ENCODE data around the gene EMP3.

The EMP3 gene

DNA sequence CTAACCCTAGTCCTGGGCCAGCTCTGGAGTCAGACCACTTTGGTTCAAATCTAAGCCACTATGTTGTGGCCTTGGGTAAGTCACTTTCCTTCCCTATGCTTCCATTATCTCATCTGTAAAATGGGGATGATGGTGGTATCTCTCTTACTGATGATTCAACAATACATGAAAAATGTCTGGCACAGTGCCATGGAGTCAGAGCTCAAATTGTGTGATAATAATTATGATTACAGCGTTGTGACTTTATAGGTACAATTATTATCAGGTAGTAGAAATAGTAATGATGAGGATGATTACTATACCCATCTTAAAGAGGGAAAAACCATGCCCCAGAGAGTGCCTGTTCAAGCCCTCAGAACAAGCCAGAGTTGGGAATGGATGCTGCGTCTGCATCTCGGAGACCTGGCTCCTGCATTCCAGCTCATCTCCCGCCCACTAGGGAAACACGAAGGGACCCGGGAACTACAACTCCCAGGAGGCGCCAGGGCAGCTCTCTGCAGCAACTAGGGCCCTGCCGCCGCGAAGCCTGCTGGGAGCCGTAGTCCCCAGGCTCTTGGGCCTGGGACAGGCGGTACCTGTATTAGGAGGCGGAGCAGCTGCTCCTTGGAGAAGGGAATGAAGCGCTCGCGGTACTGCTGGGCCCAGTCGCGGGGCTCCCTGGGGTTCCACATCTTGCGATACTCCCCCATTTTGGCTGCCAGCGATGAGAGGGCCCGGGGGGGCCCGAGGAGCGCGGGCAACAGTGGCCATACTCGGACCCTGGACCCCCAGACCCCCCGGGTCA, 37.6 kb downstream of the EMP3 start:
- Histone ChIP-seq H3K36me3 (ENCODE audit: control insufficient read depth in 2 of 2, insufficient read depth in 2 of 2, low read length in 2 of 2) (no peaks in the 10 kb centered on the region), H3K9me3 (ENCODE audit: control insufficient read depth in 2 of 2, low read length in 2 of 2) (no peaks in the 10 kb centered on the region), H3K27ac (ENCODE audit: low read depth in 2 of 2, low read length in 2 of 2) (peak overlapping the region; percentile 93 to 99), H3K27me3 (ENCODE audit: control insufficient read depth in 2 of 2, insufficient read depth in 2 of 2, low read length in 2 of 2) (no peaks in the 10 kb centered on the region), H3K9ac (ENCODE audit: low read depth in 1 of 2, low read length in 2 of 2) (peak overlapping the region; percentile 86 to 88), H3K4me3 (ENCODE audit: low read length in 2 of 2) (peak overlapping the region; percentile 71 to 83), H3K4me1 (ENCODE audit: control insufficient read depth in 2 of 2, insufficient read depth in 2 of 2, low read length in 2 of 2) (peaks cover 14 to 18% of the 10 kb centered on the region in 2 donors)

DNA sequence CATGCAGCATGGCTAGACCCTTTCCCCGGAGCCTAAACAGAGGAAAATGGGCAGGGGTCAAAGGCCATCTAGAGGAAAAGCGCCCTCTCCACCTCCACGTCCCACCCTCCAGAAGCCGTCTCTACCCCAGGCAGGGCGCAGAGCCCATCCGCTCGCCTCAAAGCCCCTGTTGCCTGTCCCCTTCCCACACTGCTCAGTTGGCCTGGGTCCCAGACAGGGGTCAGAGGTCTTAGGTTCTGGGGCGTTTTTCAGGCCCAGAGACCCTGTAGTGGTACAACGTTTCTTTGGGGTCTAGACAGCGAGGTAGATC, 38.1 kb downstream of the EMP3 start:
- H3K36me3 ChIP-seq (ENCODE audit: control insufficient read depth in 2 of 2, insufficient read depth in 2 of 2, low read length in 2 of 2), result no peaks in the 10 kb centered on the region
- H3K4me3 ChIP-seq (ENCODE audit: low read length in 2 of 2), result peak overlapping the region; percentile 71 to 83
- no peaks in the 10 kb centered on the region for H3K9me3 ChIP-seq (ENCODE audit: control insufficient read depth in 2 of 2, low read length in 2 of 2)
- peak overlapping the region; percentile 86 to 88 for H3K9ac ChIP-seq (ENCODE audit: low read depth in 1 of 2, low read length in 2 of 2)
- H3K4me1 ChIP-seq (ENCODE audit: control insufficient read depth in 2 of 2, insufficient read depth in 2 of 2, low read length in 2 of 2), result peaks cover 17 to 22% of the 10 kb centered on the region in 2 donors
- H3K27ac ChIP-seq (ENCODE audit: low read depth in 2 of 2, low read length in 2 of 2), result peak overlapping the region; percentile 93 to 99
- no peaks in the 10 kb centered on the region for H3K27me3 ChIP-seq (ENCODE audit: control insufficient read depth in 2 of 2, insufficient read depth in 2 of 2, low read length in 2 of 2)

- H3K36me3 ChIP-seq (ENCODE audit: control insufficient read depth in 2 of 2, insufficient read depth in 2 of 2, low read length in 2 of 2), result no peaks in the 10 kb centered on the region
- no peaks in the 10 kb centered on the region for H3K9me3 ChIP-seq (ENCODE audit: control insufficient read depth in 2 of 2, low read length in 2 of 2)
- peak within 1 kb of the TSS; percentile 86 to 88 for H3K9ac ChIP-seq (ENCODE audit: low read depth in 1 of 2, low read length in 2 of 2)
- H3K4me1 ChIP-seq (ENCODE audit: control insufficient read depth in 2 of 2, insufficient read depth in 2 of 2, low read length in 2 of 2), result peaks cover 21 to 26% of the 10 kb centered on the region in 2 donors
- H3K27ac ChIP-seq (ENCODE audit: low read depth in 2 of 2, low read length in 2 of 2), result peak within 1 kb of the TSS; percentile 93 to 99
- no peaks in the 10 kb centered on the region for H3K27me3 ChIP-seq (ENCODE audit: control insufficient read depth in 2 of 2, insufficient read depth in 2 of 2, low read length in 2 of 2)
- peak within 1 kb of the TSS; percentile 71 to 83 for H3K4me3 ChIP-seq (ENCODE audit: low read length in 2 of 2)
Observed at GRCh38 chr19:48363810-48364597, 38.7 kb downstream of the EMP3 start, which contains the start of the genes SYNGR4 and TMEM143. Gene SYNGR4, plus strand, starts transcription at chr19:48364367. Its CDS starts 1,476 bp downstream, at chr19:48365843. Gene TMEM143, minus strand, starts transcription at chr19:48363940. Its CDS starts 20 bp downstream, at chr19:48363920.

DNA sequence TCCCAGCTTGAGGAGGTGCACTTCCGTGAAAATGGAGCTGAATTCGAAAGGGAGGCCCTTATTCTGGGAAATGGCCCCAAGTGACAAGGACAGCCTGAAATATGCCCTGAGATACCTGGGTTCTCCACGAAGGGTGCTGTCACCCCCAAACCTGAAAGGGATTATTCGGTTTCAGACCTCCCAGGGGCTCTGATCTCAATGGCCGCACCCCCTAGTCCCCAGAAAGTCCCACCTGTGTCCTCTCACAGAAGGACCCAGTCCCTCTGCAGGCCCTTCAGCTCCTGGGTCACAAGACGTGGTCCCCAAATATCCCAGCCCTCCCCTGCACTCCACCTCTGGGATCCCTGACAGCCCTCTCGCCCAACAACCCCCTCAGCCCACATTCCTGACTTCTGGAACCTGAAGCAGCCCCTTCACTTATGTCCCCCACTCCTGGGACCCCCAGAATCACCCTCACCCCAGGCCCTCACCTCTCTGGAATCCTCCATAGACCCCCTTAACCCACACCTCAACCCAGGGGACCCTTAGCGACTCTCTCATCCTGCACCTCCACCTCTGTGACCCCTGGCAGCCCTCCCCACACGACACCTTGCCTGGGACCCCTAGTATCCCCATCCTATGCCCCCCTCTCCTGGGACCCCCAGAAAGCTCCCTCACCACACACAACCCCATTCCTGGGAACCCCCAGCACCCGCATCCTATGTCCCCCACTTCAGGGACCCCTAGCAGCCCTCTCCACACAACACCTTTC, 39.4 kb downstream of the EMP3 start:
- peak overlapping the region; percentile 76 to 86 for H3K9ac ChIP-seq (ENCODE audit: low read depth in 1 of 2, low read length in 2 of 2)
- no peaks in the 10 kb centered on the region for H3K36me3 ChIP-seq (ENCODE audit: control insufficient read depth in 2 of 2, insufficient read depth in 2 of 2, low read length in 2 of 2)
- no peaks in the 10 kb centered on the region for H3K9me3 ChIP-seq (ENCODE audit: control insufficient read depth in 2 of 2, low read length in 2 of 2)
- peak overlapping the region; percentile 71 to 83 for H3K4me3 ChIP-seq (ENCODE audit: low read length in 2 of 2)
- H3K27me3 ChIP-seq (ENCODE audit: control insufficient read depth in 2 of 2, insufficient read depth in 2 of 2, low read length in 2 of 2), result no peaks in the 10 kb centered on the region
- H3K27ac ChIP-seq (ENCODE audit: low read depth in 2 of 2, low read length in 2 of 2), result peak overlapping the region; percentile 93 to 99
- peaks cover 28 to 32% of the 10 kb centered on the region in 2 donors for H3K4me1 ChIP-seq (ENCODE audit: control insufficient read depth in 2 of 2, insufficient read depth in 2 of 2, low read length in 2 of 2)

- Histone ChIP-seq H3K27me3 (ENCODE audit: control insufficient read depth in 2 of 2, insufficient read depth in 2 of 2, low read length in 2 of 2) (no peaks in the 10 kb centered on the region), H3K36me3 (ENCODE audit: control insufficient read depth in 2 of 2, insufficient read depth in 2 of 2, low read length in 2 of 2) (no peaks in the 10 kb centered on the region), H3K9ac (ENCODE audit: low read depth in 1 of 2, low read length in 2 of 2) (no peak overlapping the region), H3K9me3 (ENCODE audit: control insufficient read depth in 2 of 2, low read length in 2 of 2) (no peaks in the 10 kb centered on the region), H3K4me3 (ENCODE audit: low read length in 2 of 2) (no peak overlapping the region), H3K27ac (ENCODE audit: low read depth in 2 of 2, low read length in 2 of 2) (no peak overlapping the region), H3K4me1 (ENCODE audit: control insufficient read depth in 2 of 2, insufficient read depth in 2 of 2, low read length in 2 of 2) (peaks cover 29 to 34% of the 10 kb centered on the region in 2 donors)
Observed at GRCh38 chr19:48365602-48366001, 40.2 kb downstream of the EMP3 start.

DNA sequence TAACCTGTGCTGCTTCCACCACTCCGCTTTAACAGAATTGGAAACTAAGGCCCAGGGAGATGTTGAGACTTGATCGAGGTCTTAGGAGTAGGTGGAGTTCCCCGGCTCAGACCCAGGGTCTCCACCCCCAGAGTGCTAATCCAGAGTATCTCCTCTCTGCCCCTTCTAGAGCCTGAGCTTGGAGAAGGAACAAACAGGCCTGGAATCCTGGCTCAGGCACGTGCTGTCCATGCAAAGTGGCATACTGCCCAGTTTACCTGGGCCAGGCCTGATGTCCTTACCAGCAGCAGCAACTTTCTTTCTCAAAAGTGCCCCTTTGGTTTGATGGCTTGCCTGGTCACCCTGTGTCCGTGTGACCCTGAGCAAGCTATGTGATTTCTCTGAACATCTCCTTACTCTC, 42.5 kb downstream of the EMP3 start:
- no peak overlapping the region for H3K4me3 ChIP-seq (ENCODE audit: low read length in 2 of 2)
- H3K27ac ChIP-seq (ENCODE audit: low read depth in 2 of 2, low read length in 2 of 2), result peak overlapping the region in 1 of 2 donors; percentile 69
- H3K36me3 ChIP-seq (ENCODE audit: control insufficient read depth in 2 of 2, insufficient read depth in 2 of 2, low read length in 2 of 2), result no peaks in the 10 kb centered on the region
- H3K9me3 ChIP-seq (ENCODE audit: control insufficient read depth in 2 of 2, low read length in 2 of 2), result no peaks in the 10 kb centered on the region
- H3K4me1 ChIP-seq (ENCODE audit: control insufficient read depth in 2 of 2, insufficient read depth in 2 of 2, low read length in 2 of 2), result peaks cover 34% of the 10 kb centered on the region in 2 donors
- H3K9ac ChIP-seq (ENCODE audit: low read depth in 1 of 2, low read length in 2 of 2), result no peak overlapping the region
- no peaks in the 10 kb centered on the region for H3K27me3 ChIP-seq (ENCODE audit: control insufficient read depth in 2 of 2, insufficient read depth in 2 of 2, low read length in 2 of 2)

GRCh38 chr19:48368936-48369335, 43.6 kb downstream of the EMP3 start:
- no peaks in the 10 kb centered on the region for H3K36me3 ChIP-seq (ENCODE audit: control insufficient read depth in 2 of 2, insufficient read depth in 2 of 2, low read length in 2 of 2)
- peak overlapping the region in 1 of 2 donors; percentile 39 for H3K9ac ChIP-seq (ENCODE audit: low read depth in 1 of 2, low read length in 2 of 2)
- no peaks in the 10 kb centered on the region for H3K9me3 ChIP-seq (ENCODE audit: control insufficient read depth in 2 of 2, low read length in 2 of 2)
- peak overlapping the region in 1 of 2 donors; percentile 3 for H3K4me3 ChIP-seq (ENCODE audit: low read length in 2 of 2)
- peaks cover 27 to 28% of the 10 kb centered on the region in 2 donors for H3K4me1 ChIP-seq (ENCODE audit: control insufficient read depth in 2 of 2, insufficient read depth in 2 of 2, low read length in 2 of 2)
- no peaks in the 10 kb centered on the region for H3K27me3 ChIP-seq (ENCODE audit: control insufficient read depth in 2 of 2, insufficient read depth in 2 of 2, low read length in 2 of 2)
- H3K27ac ChIP-seq (ENCODE audit: low read depth in 2 of 2, low read length in 2 of 2), result peak overlapping the region; percentile 70 to 79

DNA sequence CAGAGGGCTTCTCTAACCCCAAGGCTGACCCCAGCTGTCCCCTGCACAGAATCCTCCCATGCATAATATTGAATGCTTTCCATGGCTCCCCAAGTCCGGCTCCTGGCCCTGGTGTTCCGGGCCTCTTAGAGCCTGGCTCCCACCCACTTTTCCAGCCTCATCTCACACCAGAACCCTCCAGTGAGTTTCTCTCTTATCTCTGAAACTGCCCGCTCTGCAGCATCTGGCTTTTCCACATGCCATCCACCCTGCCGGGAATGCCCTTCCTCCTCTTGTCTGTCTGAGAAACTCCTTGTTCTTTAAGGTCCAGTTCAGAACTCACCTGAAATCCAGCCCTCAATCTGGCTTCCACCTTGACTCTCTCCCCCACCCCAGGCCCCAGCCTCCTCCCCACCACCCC, 45.6 kb downstream of the EMP3 start:
- Histone ChIP-seq H3K9ac (ENCODE audit: low read depth in 1 of 2, low read length in 2 of 2) (no peak overlapping the region), H3K36me3 (ENCODE audit: control insufficient read depth in 2 of 2, insufficient read depth in 2 of 2, low read length in 2 of 2) (no peaks in the 10 kb centered on the region), H3K4me1 (ENCODE audit: control insufficient read depth in 2 of 2, insufficient read depth in 2 of 2, low read length in 2 of 2) (peaks cover 21% of the 10 kb centered on the region in 2 donors), H3K9me3 (ENCODE audit: control insufficient read depth in 2 of 2, low read length in 2 of 2) (no peaks in the 10 kb centered on the region), H3K4me3 (ENCODE audit: low read length in 2 of 2) (no peak overlapping the region), H3K27me3 (ENCODE audit: control insufficient read depth in 2 of 2, insufficient read depth in 2 of 2, low read length in 2 of 2) (no peaks in the 10 kb centered on the region), H3K27ac (ENCODE audit: low read depth in 2 of 2, low read length in 2 of 2) (no peak overlapping the region)

DNA sequence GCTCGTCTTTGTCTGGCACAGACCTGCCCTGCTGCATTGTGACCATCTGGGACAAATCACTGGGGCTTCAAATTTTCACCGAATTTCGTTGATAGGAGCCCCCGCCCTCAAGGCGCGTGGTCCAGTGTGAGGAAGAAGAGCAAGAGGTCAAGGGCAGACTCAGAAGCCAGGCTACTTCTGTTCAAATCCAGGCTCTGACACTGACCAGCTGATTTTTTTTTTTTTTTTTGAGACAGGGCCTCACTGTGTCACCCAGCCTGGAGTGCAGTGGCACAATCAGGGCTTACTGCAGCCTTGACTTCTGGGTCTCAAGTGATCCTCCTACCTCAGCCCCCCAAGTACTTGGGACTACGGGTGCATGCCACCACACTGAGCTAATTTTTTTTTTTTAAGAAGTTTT, 46.0 kb downstream of the EMP3 start:
- Histone ChIP-seq H3K4me3 (ENCODE audit: low read length in 2 of 2) (no peak overlapping the region), H3K27ac (ENCODE audit: low read depth in 2 of 2, low read length in 2 of 2) (no peak overlapping the region), H3K9me3 (ENCODE audit: control insufficient read depth in 2 of 2, low read length in 2 of 2) (no peaks in the 10 kb centered on the region), H3K9ac (ENCODE audit: low read depth in 1 of 2, low read length in 2 of 2) (no peak overlapping the region), H3K36me3 (ENCODE audit: control insufficient read depth in 2 of 2, insufficient read depth in 2 of 2, low read length in 2 of 2) (no peaks in the 10 kb centered on the region), H3K4me1 (ENCODE audit: control insufficient read depth in 2 of 2, insufficient read depth in 2 of 2, low read length in 2 of 2) (peaks cover 21% of the 10 kb centered on the region in 2 donors), H3K27me3 (ENCODE audit: control insufficient read depth in 2 of 2, insufficient read depth in 2 of 2, low read length in 2 of 2) (no peaks in the 10 kb centered on the region)
